ENCODE data around the gene EIF5B.

- TF ChIP-seq CTCF (IDR thresholded peaks at IDR 0.05) = no peak
- no peak for TF ChIP-seq POLR2A (IDR thresholded peaks at IDR 0.05)
- no peak for TF ChIP-seq POLR2AphosphoS5 (IDR thresholded peaks at IDR 0.05)
These were observed 94.5 kb downstream of the EIF5B start for GRCh38 chr2:99431587-99432275.

Measured in sigmoid colon (tissue), 4 donors.